HepG2 (cell line): ENCODE data around the gene PARP1. TPM values are rescaled to one million over a fixed set of nuclear protein-coding genes. Genes with fewer than 3 reads are reported as not detected.

Source experiments
- ATAC-seq: fragments of 200-7000 bp; cut with Tn5 transposase; 3 replicates; pipeline ENCODE4 v1.9.1; 2020; ENCODE audit warnings: mild to moderate bottlenecking, moderate library complexity
- BruUV-seq: library from RNA; stranded (reverse); fragments of 400-500 nt; replicated peaks from 2 replicates; lab custom pipeline; 2021; lab: Mats Ljungman, UMichigan
- CTCF ChIA-PET: fragments of 300-600 bp; formaldehyde crosslinking; extraction: SDS; loops from one replicate; lab custom pipeline; 2021; ENCODE audit warnings: low total read pairs, inconsistent platforms, low intra/inter-chr PET ratio; lab: Yijun Ruan, JAX
- POLR2A ChIA-PET: fragments of 350-600 bp; sonication (Branson Sonifier 250); formaldehyde crosslinking; loops from one replicate; lab custom pipeline; 2020; ENCODE audit warnings: antibody characterized with exemption, inconsistent platforms; lab: Yijun Ruan, JAX
- DNase-seq: peaks from one replicate; pipeline ENCODE4 v3.0.0-alpha.2; 2015; ENCODE audit warnings: low spot score
- FAIRE-seq: peaks from 3 replicates; lab custom pipeline; 2011; peaks lifted over from hg19 to GRCh38; lab: Jason Lieb, UNC
- H2AFZ ChIP-seq: one replicate; pipeline ENCODE4 v1.6.1; 2011; ENCODE audit warnings: low read length, inconsistent platforms
- H3K27ac ChIP-seq: fragments of 300-600 bp; 3 replicates; pipeline ENCODE4 v1.8.0; 2011; ENCODE audit warnings: mixed run types, mild to moderate bottlenecking, mixed read lengths, low read length, inconsistent platforms; ENCODE audit not compliant: insufficient read depth; ENCODE audit errors: extremely low read length
- H3K27me3 ChIP-seq, 2 experiments: fragments of 200-600 bp in 1 of 2; 2 replicates in 1 of 2; 3 replicates in 1 of 2; pipeline versions ENCODE4 v1.6.0 to v1.8.0; 2011; ENCODE audit warnings: low read length in 2 of 2, mild to moderate bottlenecking in 2 of 2, moderate library complexity in 2 of 2, inconsistent platforms in 1 of 2; ENCODE audit not compliant: insufficient read depth in 2 of 2, control insufficient read depth in 1 of 2
- H3K36me3 ChIP-seq, 2 experiments: fragments of 200-600 bp in 1 of 2; replicated peaks in 1 of 2; 2 replicates in 1 of 2; 3 replicates in 1 of 2; pipeline versions ENCODE4 v1.5.1 to v1.8.0; 2011; ENCODE audit warnings: low read length in 2 of 2, inconsistent platforms in 1 of 2; ENCODE audit not compliant: insufficient read depth in 2 of 2, control insufficient read depth in 1 of 2
- H3K4me1 ChIP-seq: 2 replicates; pipeline ENCODE4 v1.5.1; 2012; ENCODE audit warnings: low read length, inconsistent platforms; ENCODE audit not compliant: insufficient read depth
- H3K4me2 ChIP-seq: 2 replicates; pipeline ENCODE4 v1.6.0; 2011; ENCODE audit warnings: low read depth, low read length, inconsistent platforms
- H3K4me3 ChIP-seq, 3 experiments: fragments of 200-600 bp in 1 of 3; sonication (generic), shearing (Covaris generic) in 1 of 3; replicated peaks in 1 of 3; 2 replicates each; pipeline ENCODE4 v1.5.1; 2011 to 2016; ENCODE audit warnings: low read length in 3 of 3, inconsistent platforms in 2 of 3, low read depth in 2 of 3, mild to moderate bottlenecking in 2 of 3, control low read depth in 1 of 3, mixed read lengths in 1 of 3; ENCODE audit not compliant: insufficient read depth in 1 of 3
- H3K79me2 ChIP-seq: one replicate; pipeline ENCODE4 v1.6.1; 2011; ENCODE audit warnings: low read length, inconsistent platforms; ENCODE audit not compliant: insufficient read depth
- H3K9ac ChIP-seq: 2 replicates; pipeline ENCODE4 v1.6.0; 2011; ENCODE audit warnings: mild to moderate bottlenecking, low read depth, low read length, inconsistent platforms; ENCODE audit not compliant: insufficient read depth
- H3K9me3 ChIP-seq: 2 replicates; pipeline ENCODE4 v1.5.1; 2012; ENCODE audit warnings: mild to moderate bottlenecking, low read length
- H4K20me1 ChIP-seq: 2 replicates; pipeline ENCODE4 v1.6.0; 2011; ENCODE audit warnings: inconsistent platforms, mild to moderate bottlenecking, low read length, moderate library complexity; ENCODE audit not compliant: insufficient read depth
- DR1 ChIP-seq: sonication (generic); formaldehyde crosslinking; IDR thresholded peaks from 2 replicates; pipeline ENCODE4 v1.8.0; 2021; ENCODE audit warnings: mild to moderate bottlenecking, missing genetic modification reagents, inconsistent platforms
- HNF4A ChIP-seq: sonication (generic); formaldehyde crosslinking; IDR thresholded peaks from 2 replicates; pipeline ENCODE4 v1.4.0; 2020; ENCODE audit warnings: missing genetic modification reagents
- RFX5 ChIP-seq: IDR thresholded peaks from 2 replicates; pipeline ENCODE4 v1.6.1; 2011; ENCODE audit warnings: low read depth, low read length, improper control_type of control experiment
- SMC3 ChIP-seq: IDR thresholded peaks from 2 replicates; pipeline ENCODE4 v1.6.1; 2011; ENCODE audit warnings: low read length, improper control_type of control experiment
- ZNF333 ChIP-seq: sonication (generic); formaldehyde crosslinking; IDR thresholded peaks from 2 replicates; pipeline ENCODE4 v1.4.0; 2020; ENCODE audit warnings: mild to moderate bottlenecking, missing genetic modification reagents, borderline replicate concordance
- ZNF343 ChIP-seq: sonication (generic); formaldehyde crosslinking; IDR thresholded peaks from 2 replicates; pipeline ENCODE4 v1.4.0; 2020; ENCODE audit warnings: mild to moderate bottlenecking, missing genetic modification reagents
- ZNF570 ChIP-seq: sonication (generic); formaldehyde crosslinking; IDR thresholded peaks from 2 replicates; pipeline ENCODE4 v1.4.0; 2020; ENCODE audit warnings: mild to moderate bottlenecking, missing genetic modification reagents, borderline replicate concordance
- WGBS: methylation state at CpG from one replicate; pipeline ENCODE4 v1.1.6; 2017; ENCODE audit warnings: low lambda C conversion rate; 5-methylcytosine and 5-hydroxymethylcytosine counted together
- in situ Hi-C: cut with HindIII; loops from 2 replicates; pipeline ENCODE4 v1.10.0; 2017; ENCODE audit warnings: low pct_unique_long_range_greater_than_20kb; ENCODE audit not compliant: extremely low pct_ligation_motif_present
- intact Hi-C: fragments of 100-400 bp; cut with micrococcal nuclease; formaldehyde crosslinking; loops from one replicate; pipeline ENCODE4 v1.10.0; 2022; ENCODE audit not compliant: unreplicated experiment
- polyA plus RNA-seq, 8 experiments: library from polyadenylated mRNA; depleted of rRNA in 3 of 8; stranded (reverse) in 7 of 8; unstranded in 1 of 8; fragments of >200 nt; fragmentation: Illumina TruSeq in 4 of 8; extraction: Trizol in 4 of 8; gene quantifications; 2 replicates each; pipeline versions ENCODE4 v1.2.1 to v1.2.3, GENCODE V29; 2011 to 2016; ENCODE audit warnings: low read depth in 4 of 8, missing spikeins in 1 of 8, mixed read lengths in 1 of 8; ENCODE audit not compliant: insufficient read depth in 1 of 8
- total RNA-seq, 5 experiments: library from RNA; depleted of rRNA; stranded (reverse); fragments of >200 nt; fragmentation: Illumina TruSeq; extraction: Trizol; gene quantifications; 2 replicates each; pipeline ENCODE4 v1.2.3, GENCODE V29; 2016; ENCODE audit warnings: low read depth in 1 of 5
- TF ChIP-seq, protein P1 (sequence below): sonication (generic); formaldehyde crosslinking; IDR thresholded peaks from 2 replicates; pipeline ENCODE4 v1.8.0; 2022; ENCODE audit warnings: mild to moderate bottlenecking, missing genetic modification reagents
- TF ChIP-seq, protein P2 (sequence below): fragments of 450-650 bp; IDR thresholded peaks from 2 replicates; pipeline ENCODE4 v1.6.1; 2017
- TF ChIP-seq, protein P3 (sequence below): sonication (generic); formaldehyde crosslinking; IDR thresholded peaks from 2 replicates; pipeline ENCODE4 v1.4.0; 2020; ENCODE audit warnings: mild to moderate bottlenecking, missing genetic modification reagents

Gene PARP1
- total and polyA plus RNA-seq, 2 of the 13 experiments (the other 11 are each of a cell fraction or from before 2014, with no cell fraction given): 50.1 to 85.2 TPM

DNA sequence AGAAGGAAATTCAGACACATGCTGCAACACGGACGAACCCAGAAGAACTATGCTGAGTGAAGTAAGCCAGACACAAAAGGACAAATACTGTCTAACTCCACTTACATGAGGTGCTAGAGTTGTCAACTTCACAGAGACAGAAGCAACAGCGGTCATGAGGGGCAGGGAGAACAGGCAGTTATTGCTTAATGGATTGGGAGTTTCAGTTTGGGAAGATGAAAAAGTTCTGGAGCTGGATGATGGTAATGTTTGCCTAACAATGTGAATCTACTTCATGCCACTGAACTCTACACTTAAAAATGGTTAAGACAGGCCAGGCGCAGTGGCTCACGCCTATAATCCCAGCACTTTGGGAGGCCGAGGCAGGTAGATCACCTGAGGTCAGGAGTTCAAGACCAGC, 12.1 kb downstream of the PARP1 start:
- FAIRE-seq (no peak), ATAC-seq (no peak), DNase-seq (no peak)
- no peaks in the 10 kb centered on the region for H3K9me3 ChIP-seq
- no peaks in the 10 kb centered on the region for H4K20me1 ChIP-seq
- BruUV-seq: no TSS peak
- in situ Hi-C loops (no loop called here), intact Hi-C loops (no loop called here)
- peaks cover 6% of the 10 kb centered on the region for H3K79me2 ChIP-seq
- no peaks in the 10 kb centered on the region for H3K27me3 ChIP-seq
- H3K9ac ChIP-seq: no peak overlapping the region
- 79% methylated on average over 3 of the region's 6 CpGs for WGBS
- ChIA-PET CTCF (no interaction called here), POLR2A (interaction anchor here (0.7 kb wide), 1 partner anchor 11 kb away, joined by 3 read pairs; no protein-coding TSS in a partner anchor)
- H2AFZ ChIP-seq: no peak overlapping the region
- no peak overlapping the region for H3K27ac ChIP-seq
- H3K36me3 ChIP-seq: peaks cover 22 to 50% of the 10 kb centered on the region in 2 experiments
- H3K4me3 ChIP-seq: no peak overlapping the region
- no peak overlapping the region for H3K4me2 ChIP-seq
- H3K4me1 ChIP-seq: peaks cover 29% of the 10 kb centered on the region
- TF ChIP-seq SMC3 (no peak), ZNF333 (CRISPR knock-in tag) (no peak), DR1 (no peak), HNF4A (CRISPR knock-in tag) (no peak), ZNF570 (CRISPR knock-in tag) (no peak), RFX5 (no peak), ZNF343 (no peak)
- TF ChIP-seq, protein P1, sequence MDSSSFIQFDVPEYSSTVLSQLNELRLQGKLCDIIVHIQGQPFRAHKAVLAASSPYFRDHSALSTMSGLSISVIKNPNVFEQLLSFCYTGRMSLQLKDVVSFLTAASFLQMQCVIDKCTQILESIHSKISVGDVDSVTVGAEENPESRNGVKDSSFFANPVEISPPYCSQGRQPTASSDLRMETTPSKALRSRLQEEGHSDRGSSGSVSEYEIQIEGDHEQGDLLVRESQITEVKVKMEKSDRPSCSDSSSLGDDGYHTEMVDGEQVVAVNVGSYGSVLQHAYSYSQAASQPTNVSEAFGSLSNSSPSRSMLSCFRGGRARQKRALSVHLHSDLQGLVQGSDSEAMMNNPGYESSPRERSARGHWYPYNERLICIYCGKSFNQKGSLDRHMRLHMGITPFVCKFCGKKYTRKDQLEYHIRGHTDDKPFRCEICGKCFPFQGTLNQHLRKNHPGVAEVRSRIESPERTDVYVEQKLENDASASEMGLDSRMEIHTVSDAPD (CRISPR knock-in tag): no peak
- TF ChIP-seq, protein P2, sequence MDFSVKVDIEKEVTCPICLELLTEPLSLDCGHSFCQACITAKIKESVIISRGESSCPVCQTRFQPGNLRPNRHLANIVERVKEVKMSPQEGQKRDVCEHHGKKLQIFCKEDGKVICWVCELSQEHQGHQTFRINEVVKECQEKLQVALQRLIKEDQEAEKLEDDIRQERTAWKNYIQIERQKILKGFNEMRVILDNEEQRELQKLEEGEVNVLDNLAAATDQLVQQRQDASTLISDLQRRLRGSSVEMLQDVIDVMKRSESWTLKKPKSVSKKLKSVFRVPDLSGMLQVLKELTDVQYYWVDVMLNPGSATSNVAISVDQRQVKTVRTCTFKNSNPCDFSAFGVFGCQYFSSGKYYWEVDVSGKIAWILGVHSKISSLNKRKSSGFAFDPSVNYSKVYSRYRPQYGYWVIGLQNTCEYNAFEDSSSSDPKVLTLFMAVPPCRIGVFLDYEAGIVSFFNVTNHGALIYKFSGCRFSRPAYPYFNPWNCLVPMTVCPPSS: no peak
- TF ChIP-seq, protein P3, sequence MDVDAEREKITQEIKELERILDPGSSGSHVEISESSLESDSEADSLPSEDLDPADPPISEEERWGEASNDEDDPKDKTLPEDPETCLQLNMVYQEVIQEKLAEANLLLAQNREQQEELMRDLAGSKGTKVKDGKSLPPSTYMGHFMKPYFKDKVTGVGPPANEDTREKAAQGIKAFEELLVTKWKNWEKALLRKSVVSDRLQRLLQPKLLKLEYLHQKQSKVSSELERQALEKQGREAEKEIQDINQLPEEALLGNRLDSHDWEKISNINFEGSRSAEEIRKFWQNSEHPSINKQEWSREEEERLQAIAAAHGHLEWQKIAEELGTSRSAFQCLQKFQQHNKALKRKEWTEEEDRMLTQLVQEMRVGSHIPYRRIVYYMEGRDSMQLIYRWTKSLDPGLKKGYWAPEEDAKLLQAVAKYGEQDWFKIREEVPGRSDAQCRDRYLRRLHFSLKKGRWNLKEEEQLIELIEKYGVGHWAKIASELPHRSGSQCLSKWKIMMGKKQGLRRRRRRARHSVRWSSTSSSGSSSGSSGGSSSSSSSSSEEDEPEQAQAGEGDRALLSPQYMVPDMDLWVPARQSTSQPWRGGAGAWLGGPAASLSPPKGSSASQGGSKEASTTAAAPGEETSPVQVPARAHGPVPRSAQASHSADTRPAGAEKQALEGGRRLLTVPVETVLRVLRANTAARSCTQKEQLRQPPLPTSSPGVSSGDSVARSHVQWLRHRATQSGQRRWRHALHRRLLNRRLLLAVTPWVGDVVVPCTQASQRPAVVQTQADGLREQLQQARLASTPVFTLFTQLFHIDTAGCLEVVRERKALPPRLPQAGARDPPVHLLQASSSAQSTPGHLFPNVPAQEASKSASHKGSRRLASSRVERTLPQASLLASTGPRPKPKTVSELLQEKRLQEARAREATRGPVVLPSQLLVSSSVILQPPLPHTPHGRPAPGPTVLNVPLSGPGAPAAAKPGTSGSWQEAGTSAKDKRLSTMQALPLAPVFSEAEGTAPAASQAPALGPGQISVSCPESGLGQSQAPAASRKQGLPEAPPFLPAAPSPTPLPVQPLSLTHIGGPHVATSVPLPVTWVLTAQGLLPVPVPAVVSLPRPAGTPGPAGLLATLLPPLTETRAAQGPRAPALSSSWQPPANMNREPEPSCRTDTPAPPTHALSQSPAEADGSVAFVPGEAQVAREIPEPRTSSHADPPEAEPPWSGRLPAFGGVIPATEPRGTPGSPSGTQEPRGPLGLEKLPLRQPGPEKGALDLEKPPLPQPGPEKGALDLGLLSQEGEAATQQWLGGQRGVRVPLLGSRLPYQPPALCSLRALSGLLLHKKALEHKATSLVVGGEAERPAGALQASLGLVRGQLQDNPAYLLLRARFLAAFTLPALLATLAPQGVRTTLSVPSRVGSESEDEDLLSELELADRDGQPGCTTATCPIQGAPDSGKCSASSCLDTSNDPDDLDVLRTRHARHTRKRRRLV (CRISPR knock-in tag): no peak
